BE2C (cell line): Measurements from ENCODE around the gene HOXC5.

Experiments used
- DNase-seq: peaks from one replicate; pipeline ENCODE4 v3.0.0-alpha.2; 2020
- H3K27me3 ChIP-seq: fragments of 250-450 bp; sonication (Bioruptor Pico); 2 replicates; pipeline ENCODE4 v1.5.1; 2020; ENCODE audit warnings: mild to moderate bottlenecking
- H3K36me3 ChIP-seq: fragments of 250-450 bp; sonication (Bioruptor Pico); 2 replicates; pipeline ENCODE4 v1.5.1; 2020; ENCODE audit warnings: mild to moderate bottlenecking
- H3K4me1 ChIP-seq: fragments of 250-450 bp; sonication (Bioruptor Pico); 2 replicates; pipeline ENCODE4 v1.5.1; 2020
- H3K4me3 ChIP-seq: 2 replicates; pipeline ENCODE4 v1.5.1; 2011; ENCODE audit warnings: low read depth, low read length
- H3K9me3 ChIP-seq: fragments of 250-450 bp; sonication (Bioruptor Pico); 2 replicates; pipeline ENCODE4 v1.5.1; 2020
- TF ChIP-seq, protein P1 (sequence below): IDR thresholded peaks from 2 replicates; pipeline ENCODE4 v1.5.1; 2012; ENCODE audit warnings: mild to moderate bottlenecking, low read depth, low read length

HOXC5 gene

DNA sequence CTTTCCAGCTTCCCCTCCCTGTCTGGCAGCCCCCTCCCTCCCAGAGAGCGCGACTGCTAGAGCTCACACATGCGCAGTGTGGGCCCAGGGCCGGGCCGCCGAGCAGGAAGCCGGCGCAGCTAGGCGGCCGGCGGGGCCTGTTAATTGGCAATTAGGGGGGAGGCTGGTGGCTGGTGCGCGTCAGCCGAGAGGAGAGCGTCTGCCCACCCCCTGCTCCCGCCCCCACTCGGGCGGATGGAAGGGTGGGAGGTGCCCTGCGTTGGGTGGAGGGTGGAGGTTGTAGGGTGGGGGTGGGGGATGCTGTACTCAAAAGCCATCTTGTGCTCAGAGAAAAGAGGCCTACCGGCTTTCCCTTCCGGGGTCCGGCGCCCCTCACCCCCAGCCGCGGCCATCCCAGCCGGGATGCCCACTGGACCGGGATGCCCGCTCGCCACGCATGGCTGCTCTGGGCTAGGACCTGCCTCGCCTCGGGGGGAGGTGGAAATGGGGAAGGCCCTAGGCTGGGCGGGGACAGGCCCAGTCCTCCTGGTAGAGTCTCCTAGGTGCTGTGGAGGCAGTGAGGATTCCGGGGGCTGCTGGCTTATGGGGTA is 14.9 kb upstream of the HOXC5 start:
- H3K9me3 ChIP-seq = no peaks in the 10 kb centered on the region
- TF ChIP-seq, protein P1, sequence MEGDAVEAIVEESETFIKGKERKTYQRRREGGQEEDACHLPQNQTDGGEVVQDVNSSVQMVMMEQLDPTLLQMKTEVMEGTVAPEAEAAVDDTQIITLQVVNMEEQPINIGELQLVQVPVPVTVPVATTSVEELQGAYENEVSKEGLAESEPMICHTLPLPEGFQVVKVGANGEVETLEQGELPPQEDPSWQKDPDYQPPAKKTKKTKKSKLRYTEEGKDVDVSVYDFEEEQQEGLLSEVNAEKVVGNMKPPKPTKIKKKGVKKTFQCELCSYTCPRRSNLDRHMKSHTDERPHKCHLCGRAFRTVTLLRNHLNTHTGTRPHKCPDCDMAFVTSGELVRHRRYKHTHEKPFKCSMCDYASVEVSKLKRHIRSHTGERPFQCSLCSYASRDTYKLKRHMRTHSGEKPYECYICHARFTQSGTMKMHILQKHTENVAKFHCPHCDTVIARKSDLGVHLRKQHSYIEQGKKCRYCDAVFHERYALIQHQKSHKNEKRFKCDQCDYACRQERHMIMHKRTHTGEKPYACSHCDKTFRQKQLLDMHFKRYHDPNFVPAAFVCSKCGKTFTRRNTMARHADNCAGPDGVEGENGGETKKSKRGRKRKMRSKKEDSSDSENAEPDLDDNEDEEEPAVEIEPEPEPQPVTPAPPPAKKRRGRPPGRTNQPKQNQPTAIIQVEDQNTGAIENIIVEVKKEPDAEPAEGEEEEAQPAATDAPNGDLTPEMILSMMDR = no peak
- peak overlapping the region; percentile 80 for H3K4me3 ChIP-seq
- peaks cover 27% of the 10 kb centered on the region for H3K4me1 ChIP-seq
- DNase-seq = peak; percentile 99
- no peaks in the 10 kb centered on the region for H3K36me3 ChIP-seq
- H3K27me3 ChIP-seq = no peaks in the 10 kb centered on the region

DNA sequence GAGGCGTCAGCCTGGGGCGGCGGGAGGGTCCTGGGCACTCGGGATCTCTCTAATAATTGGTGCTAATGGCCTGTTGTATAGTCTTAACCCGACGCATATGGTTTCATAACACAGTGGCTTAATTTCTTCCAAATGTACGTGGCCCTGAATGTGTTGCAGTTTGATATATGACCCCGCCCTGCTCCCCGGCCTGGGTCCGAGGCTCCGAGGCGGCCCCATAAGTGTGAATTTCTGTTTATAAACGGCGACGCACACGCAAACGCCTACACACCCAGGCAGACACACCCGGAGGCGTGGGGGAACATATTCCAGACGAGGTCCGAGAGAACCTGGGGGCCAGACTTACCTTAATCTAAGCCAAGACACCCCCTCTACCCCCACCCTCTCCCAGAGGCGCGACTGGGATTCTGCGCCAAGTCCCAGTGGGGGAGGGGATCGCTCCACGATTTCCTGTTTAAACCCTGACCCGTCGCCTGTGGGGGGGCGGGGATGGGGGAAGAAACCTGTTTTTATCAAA is 14.3 kb upstream of the HOXC5 start:
- Histone ChIP-seq H3K4me3 (peak overlapping the region; percentile 80), H3K9me3 (no peaks in the 10 kb centered on the region), H3K36me3 (no peaks in the 10 kb centered on the region), H3K27me3 (no peaks in the 10 kb centered on the region), H3K4me1 (peaks cover 29% of the 10 kb centered on the region)
- TF ChIP-seq, protein P1 = no peak
- peak; percentile 69 for DNase-seq

DNA sequence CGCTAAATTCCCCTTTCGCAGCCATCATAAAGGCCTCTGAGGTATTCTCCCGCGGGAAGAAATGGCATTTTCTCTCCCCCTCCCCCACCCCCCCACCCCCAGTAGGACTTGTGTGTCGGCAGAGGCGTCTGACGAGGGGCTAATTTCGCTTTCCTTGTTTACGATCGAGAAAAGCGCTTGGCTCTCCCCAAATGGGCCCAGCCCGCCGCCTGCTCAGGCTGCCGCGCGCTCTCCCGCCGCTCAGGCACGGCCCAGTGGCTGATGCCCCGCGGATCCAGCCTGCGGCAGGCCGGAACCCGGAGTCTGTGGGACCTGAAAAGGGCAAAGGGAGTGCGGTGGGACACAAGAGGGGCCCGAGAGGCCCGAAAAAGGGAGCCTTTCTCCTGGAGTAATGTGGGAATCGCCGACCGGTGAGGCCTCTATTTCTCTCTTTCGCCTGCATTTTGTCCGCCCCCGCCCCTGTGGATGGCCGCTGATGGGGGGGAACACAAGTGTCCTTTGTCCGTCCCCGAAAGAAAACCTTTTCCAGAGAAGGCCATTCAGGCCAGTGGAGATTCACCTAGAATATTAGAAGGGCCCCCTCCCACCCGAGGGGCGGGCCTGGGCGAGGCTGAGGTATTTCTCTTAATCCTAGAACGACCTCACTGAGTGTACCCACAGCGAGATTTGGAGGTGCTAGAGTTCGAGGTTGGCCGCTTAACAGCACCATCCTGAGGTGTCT is 13.6 kb upstream of the HOXC5 start:
- H3K27me3 ChIP-seq = no peaks in the 10 kb centered on the region
- TF ChIP-seq, protein P1 = no peak
- no peak for DNase-seq
- peak overlapping the region; percentile 80 for H3K4me3 ChIP-seq
- no peaks in the 10 kb centered on the region for H3K9me3 ChIP-seq
- H3K4me1 ChIP-seq = peaks cover 36% of the 10 kb centered on the region
- H3K36me3 ChIP-seq = no peaks in the 10 kb centered on the region

DNA sequence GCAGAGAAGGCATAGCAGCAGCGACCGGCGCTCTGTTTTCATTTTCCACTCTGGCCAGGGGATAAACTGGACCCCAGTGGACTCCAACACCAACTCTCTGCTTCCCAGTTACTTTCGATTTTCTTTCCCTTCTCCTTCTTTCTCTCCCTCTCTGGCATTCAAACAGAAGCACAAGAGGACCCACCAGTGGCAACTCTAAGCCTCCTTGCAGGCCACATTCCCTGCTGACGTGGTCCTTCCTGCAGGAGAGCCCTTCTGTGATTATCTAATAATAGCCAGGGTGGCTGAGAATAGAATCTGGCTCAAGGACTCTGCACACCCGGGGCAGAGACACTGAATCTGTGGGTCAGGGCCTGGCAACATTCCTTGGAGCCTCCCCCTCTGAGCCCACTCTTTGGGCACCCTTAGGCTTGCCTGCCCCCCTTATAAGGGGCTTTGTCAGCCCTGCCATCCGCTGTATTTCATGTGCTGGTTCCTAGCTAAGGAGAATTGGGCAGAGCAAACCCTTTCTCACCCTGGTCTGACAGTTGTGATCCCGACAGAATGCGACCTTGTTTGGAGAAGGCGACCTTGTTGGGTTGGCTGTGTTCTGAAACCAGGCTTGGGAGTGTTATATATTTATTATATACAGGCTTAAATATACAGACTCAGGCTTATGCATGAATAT is 12.8 kb upstream of the HOXC5 start:
- DNase-seq = peak; percentile 54
- TF ChIP-seq, protein P1 = no peak
- Histone ChIP-seq H3K36me3 (no peaks in the 10 kb centered on the region), H3K27me3 (no peaks in the 10 kb centered on the region), H3K4me1 (peaks cover 36% of the 10 kb centered on the region), H3K9me3 (no peaks in the 10 kb centered on the region), H3K4me3 (peak overlapping the region; percentile 80)

DNA sequence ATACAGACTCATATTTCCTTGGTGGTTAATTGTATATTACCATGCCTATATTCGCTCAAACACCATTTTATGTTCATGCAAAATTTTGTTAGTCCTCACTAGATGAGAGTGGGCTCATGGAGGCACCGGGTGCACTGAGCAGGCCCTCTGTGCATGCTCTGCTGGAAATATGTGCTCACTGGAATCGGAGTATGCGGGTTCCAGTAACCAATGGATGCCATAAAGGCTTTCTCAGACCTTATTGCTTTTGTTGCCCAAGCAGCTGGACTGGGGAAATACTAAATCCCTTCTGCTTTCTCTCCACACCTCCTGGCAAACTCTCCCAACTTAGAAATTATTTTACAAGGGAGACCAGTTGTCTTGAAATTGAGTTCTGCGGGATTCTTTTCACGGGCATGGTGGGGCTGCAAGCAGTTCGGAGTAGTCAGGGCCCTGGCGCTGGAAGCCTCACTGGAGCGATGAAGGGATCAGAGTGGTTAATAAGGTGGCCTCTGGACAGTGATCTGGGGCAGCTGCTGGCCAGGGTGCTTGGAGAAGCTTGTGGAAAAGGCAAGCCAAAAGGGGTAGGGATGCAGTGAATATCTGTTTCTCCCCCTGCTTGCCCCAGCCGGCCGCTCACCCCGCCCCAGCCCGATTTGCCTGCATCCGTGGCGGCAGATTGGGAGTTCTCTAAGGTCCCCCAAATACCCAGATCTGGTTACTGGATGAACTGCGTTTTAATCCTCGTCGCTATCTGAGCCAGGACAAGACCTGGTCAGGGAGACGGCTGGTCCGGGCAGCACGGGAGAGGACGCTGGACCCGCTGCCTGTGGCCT is 12.1 kb upstream of the HOXC5 start:
- no peaks in the 10 kb centered on the region for H3K36me3 ChIP-seq
- DNase-seq = no peak
- H3K4me1 ChIP-seq = peaks cover 35% of the 10 kb centered on the region
- TF ChIP-seq, protein P1 = no peak
- peak overlapping the region; percentile 80 for H3K4me3 ChIP-seq
- no peaks in the 10 kb centered on the region for H3K27me3 ChIP-seq
- no peaks in the 10 kb centered on the region for H3K9me3 ChIP-seq
